Astrocyte (in vitro differentiated cells and primary cell): ENCODE measurements around the gene PDZD7.

ENCODE experiments used
- CTCF ChIP-seq: IDR thresholded peaks from 2 replicates; pipeline ENCODE4 v1.5.1; 2011; ENCODE audit warnings: low read depth, mild to moderate bottlenecking, inconsistent platforms, low read length, moderate library complexity; ENCODE audit not compliant: insufficient read depth
- EZH2 ChIP-seq: IDR thresholded peaks from 2 replicates; pipeline ENCODE4 v1.6.1; 2012; ENCODE audit warnings: mild to moderate bottlenecking, low read length, inconsistent platforms; ENCODE audit not compliant: insufficient read depth

- no peak for TF ChIP-seq CTCF
- TF ChIP-seq EZH2: no peak
Observed at GRCh38 chr10:101005869-101006567, 24.9 kb downstream of the PDZD7 start.
